Neural cell (in vitro differentiated cells): ENCODE data around the gene TPRG1.

Experiments used
- EP300 ChIP-seq: fragments of 450-650 bp; conservative IDR thresholded peaks from 2 replicates; pipeline ENCODE4 v1.6.1; 2014; ENCODE audit warnings: antibody characterized with exemption, mild to moderate bottlenecking, moderate library complexity; ENCODE audit not compliant: poor library complexity, severe bottlenecking
- EZH2 ChIP-seq: fragments of 200-600, 300-800 bp; shearing (Covaris generic), sonication (generic); IDR thresholded peaks from 2 replicates; pipeline ENCODE4 v1.6.1; 2014; ENCODE audit warnings: antibody characterized with exemption, low read length, borderline replicate concordance, mild to moderate bottlenecking; ENCODE audit not compliant: insufficient read depth, poor library complexity, severe bottlenecking
- MXI1 ChIP-seq: fragments of 450-650 bp; conservative IDR thresholded peaks from 2 replicates; pipeline ENCODE4 v1.6.1; 2014; ENCODE audit warnings: antibody characterized with exemption, mild to moderate bottlenecking; ENCODE audit not compliant: poor library complexity, severe bottlenecking
- POLR2AphosphoS5 ChIP-seq: IDR thresholded peaks from 2 replicates; pipeline ENCODE4 v1.6.1; 2012
- RAD21 ChIP-seq: fragments of 450-650 bp; conservative IDR thresholded peaks from 2 replicates; pipeline ENCODE4 v1.6.1; 2014; ENCODE audit warnings: antibody characterized with exemption, mild to moderate bottlenecking, moderate library complexity
- SMC3 ChIP-seq: fragments of 450-650 bp; conservative IDR thresholded peaks from 2 replicates; pipeline ENCODE4 v1.6.1; 2014; ENCODE audit warnings: antibody characterized with exemption, mild to moderate bottlenecking, moderate library complexity; ENCODE audit not compliant: poor library complexity
- TAF1 ChIP-seq: IDR thresholded peaks from 2 replicates; pipeline ENCODE4 v1.6.1; 2012; ENCODE audit warnings: low read depth
- TF ChIP-seq, protein P1 (sequence below): fragments of 450-650 bp; IDR thresholded peaks from 2 replicates; pipeline ENCODE4 v1.5.1; 2014; ENCODE audit warnings: antibody characterized with exemption, mild to moderate bottlenecking, moderate library complexity; ENCODE audit not compliant: poor library complexity, severe bottlenecking
- TF ChIP-seq, protein P2 (sequence below): IDR thresholded peaks from 2 replicates; pipeline ENCODE4 v1.6.1; 2012; ENCODE audit warnings: borderline replicate concordance

GRCh38 chr3:189353318-189353965, 181.7 kb downstream of the TPRG1 start:
- TF ChIP-seq, protein P1, sequence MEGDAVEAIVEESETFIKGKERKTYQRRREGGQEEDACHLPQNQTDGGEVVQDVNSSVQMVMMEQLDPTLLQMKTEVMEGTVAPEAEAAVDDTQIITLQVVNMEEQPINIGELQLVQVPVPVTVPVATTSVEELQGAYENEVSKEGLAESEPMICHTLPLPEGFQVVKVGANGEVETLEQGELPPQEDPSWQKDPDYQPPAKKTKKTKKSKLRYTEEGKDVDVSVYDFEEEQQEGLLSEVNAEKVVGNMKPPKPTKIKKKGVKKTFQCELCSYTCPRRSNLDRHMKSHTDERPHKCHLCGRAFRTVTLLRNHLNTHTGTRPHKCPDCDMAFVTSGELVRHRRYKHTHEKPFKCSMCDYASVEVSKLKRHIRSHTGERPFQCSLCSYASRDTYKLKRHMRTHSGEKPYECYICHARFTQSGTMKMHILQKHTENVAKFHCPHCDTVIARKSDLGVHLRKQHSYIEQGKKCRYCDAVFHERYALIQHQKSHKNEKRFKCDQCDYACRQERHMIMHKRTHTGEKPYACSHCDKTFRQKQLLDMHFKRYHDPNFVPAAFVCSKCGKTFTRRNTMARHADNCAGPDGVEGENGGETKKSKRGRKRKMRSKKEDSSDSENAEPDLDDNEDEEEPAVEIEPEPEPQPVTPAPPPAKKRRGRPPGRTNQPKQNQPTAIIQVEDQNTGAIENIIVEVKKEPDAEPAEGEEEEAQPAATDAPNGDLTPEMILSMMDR = no peak
- TF ChIP-seq SMC3 (no peak), RAD21 (no peak), EZH2 (no peak), MXI1 (no peak), TAF1 (no peak), POLR2AphosphoS5 (no peak), EP300 (no peak)
- TF ChIP-seq, protein P2, sequence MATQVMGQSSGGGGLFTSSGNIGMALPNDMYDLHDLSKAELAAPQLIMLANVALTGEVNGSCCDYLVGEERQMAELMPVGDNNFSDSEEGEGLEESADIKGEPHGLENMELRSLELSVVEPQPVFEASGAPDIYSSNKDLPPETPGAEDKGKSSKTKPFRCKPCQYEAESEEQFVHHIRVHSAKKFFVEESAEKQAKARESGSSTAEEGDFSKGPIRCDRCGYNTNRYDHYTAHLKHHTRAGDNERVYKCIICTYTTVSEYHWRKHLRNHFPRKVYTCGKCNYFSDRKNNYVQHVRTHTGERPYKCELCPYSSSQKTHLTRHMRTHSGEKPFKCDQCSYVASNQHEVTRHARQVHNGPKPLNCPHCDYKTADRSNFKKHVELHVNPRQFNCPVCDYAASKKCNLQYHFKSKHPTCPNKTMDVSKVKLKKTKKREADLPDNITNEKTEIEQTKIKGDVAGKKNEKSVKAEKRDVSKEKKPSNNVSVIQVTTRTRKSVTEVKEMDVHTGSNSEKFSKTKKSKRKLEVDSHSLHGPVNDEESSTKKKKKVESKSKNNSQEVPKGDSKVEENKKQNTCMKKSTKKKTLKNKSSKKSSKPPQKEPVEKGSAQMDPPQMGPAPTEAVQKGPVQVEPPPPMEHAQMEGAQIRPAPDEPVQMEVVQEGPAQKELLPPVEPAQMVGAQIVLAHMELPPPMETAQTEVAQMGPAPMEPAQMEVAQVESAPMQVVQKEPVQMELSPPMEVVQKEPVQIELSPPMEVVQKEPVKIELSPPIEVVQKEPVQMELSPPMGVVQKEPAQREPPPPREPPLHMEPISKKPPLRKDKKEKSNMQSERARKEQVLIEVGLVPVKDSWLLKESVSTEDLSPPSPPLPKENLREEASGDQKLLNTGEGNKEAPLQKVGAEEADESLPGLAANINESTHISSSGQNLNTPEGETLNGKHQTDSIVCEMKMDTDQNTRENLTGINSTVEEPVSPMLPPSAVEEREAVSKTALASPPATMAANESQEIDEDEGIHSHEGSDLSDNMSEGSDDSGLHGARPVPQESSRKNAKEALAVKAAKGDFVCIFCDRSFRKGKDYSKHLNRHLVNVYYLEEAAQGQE = no peak
